NCI-H2196 (cell line): Measurements from ENCODE around the gene TNFSF10.
A peak's percentile ranks its signal among the peaks of the same experiment; 100 is the strongest.

ENCODE experiments used
- DNase-seq: peaks from one replicate; lab custom pipeline; 2025; ENCODE audit not compliant: unreplicated experiment; lab: John Stamatoyannopoulos, UW

The TNFSF10 gene

DNA sequence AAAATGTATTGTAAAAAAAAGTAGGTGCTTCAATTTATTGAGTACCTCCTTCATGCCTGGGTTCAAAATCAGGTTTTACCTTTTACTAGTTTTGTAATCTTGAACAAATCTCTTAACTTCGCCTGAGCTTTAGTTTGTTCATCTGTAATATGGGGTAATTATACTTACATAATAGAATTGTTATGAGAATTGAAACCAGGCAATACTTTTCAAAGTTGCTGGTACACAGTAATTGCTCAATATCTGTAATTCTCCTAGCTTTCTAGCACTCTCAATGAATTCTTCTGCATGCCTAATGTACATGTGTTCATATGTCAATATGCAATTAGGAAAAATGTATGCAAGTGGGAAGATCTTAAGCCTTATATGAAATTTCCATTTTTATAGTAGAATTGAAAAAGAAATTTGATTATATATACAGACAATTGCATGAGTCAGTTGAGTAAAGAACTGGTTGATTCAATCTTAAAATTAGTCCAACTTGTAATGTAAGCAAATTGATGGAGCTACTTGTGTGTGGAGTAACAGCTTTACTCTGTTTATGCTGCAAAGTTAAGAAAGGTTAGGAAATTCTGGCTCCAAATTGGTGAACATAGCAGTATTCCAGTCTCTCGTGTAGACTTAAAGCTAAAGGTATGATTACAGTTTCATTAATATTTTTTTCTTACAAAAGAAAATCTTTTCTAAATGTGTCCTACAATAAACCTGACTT, 4.1 kb downstream of the TNFSF10 start:
- DNase-seq = no peak

DNA sequence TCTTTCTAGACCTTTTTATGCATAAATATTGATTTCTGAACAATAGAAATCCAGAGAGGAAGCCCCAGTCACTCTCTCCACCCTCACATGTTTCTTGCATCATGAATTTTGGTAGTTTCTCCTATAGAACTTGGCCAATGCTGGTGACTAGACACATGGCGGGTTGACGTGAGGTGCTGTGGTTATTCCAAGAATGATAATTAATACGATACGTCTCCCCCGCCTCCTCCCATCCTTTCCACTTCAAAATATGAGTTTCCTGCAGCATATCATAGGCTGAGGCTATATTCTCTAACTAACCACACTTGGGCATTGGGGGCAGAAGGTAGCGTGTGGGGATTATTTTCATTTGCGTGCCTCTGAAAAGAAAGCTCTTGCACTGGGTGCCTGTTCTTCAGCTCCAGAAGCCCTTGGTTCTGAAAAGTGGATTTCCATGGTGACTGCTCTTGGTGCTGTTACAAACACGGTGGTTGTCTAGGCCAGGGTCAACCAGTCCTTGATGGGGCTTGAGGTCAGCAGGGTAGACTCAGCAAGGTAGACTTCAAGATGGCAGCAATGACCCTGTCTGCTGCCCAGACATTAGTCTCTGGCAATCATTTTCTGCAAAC, 5.3 kb downstream of the TNFSF10 start:
- no peak for DNase-seq

DNA sequence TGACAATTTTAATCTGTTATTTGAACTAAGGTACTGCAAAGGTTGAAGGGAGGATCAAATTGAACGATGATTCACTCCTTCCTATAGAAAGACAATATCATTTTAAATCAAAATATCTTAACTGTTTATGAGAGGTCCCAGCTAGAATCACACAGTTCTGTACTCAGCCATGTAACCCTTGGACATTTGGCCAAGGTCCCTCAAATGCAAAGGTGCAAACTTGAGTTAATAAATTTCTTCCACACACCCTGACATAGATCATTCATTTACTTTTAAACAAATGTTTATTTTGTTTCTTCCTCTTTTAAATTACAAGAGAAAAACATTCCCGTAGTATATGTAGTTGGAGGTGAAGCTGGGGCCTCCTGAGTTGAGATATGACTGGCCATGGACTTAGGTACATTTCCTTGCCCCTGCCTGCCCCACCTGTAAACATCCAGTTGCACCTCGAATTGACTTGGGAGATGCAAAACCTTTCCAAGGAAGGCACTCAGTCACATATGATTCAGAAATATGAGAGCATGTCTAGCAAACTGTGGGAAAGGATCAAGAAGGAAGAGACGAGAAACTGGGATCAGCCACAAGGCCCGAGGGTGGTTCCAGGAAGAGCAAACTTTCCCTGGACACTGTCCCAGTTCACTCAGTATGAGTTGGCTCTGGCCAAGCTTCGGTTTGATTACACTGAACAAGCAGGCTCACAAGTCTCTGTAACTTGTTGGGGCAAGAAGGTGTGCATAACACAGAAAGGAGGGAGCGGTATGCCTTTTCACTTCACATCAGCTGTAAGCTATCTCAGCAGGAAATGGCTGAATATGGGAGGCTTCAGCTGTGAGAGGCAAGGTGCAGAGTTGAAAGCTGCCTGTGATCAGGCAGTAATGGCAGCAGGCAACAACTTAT, 6.7 kb downstream of the TNFSF10 start:
- peak; percentile 71 for DNase-seq

DNA sequence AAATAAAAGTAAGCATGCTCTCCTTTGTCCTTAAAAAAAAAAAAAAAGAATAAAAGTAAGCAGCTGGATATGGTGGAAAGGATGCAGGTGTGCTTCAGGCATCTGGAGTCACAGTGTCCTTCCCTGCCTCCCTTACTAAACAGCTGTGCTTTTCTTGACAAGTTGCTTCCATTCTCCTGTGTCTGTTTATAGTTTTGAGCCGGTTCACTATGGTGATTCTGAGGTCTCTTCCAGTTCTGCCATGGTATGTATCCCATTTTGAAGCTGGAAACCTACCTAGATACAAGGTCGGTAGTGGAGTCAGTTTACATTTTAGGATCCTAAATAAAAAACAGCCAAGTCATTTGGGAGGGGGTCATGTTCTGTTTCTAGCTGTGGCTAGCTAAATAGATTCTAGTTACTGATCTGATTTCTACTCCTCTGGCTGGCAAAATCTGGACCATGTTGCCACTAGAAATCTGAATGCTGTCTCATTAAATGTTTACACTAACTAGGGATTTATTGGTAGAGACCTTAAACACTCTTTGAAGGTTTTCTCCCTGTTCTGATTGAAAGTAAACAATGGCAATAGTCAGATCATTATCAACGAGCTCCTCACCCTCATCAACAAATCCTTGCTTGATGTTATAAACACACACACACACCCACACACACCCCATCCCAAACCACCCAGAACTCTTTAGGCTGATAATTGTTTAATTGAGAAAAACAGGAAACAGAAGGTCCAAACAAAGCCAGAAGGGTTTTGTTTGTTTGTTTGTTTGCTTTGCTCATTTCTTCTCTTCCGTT, 7.9 kb downstream of the TNFSF10 start:
- no peak for DNase-seq

DNA sequence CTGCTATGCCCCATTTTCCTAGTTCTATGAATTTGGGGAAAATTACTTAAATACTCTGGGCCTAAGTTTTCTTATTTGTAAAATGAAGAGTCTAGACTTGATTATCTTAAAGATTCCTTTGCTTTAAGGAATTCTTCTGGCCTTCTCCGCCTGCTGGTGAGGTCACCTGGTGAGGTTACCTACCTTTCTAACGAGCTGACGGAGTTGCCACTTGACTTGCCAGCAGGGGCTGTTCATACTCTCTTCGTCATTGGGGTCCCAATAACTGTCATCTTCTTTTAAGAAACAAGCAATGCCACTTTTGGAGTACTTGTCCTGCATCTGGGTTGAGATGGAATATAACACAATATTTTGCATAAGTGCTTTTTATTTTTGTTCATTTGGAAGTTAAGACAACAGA, 8.6 kb downstream of the TNFSF10 start:
- no peak for DNase-seq

DNA sequence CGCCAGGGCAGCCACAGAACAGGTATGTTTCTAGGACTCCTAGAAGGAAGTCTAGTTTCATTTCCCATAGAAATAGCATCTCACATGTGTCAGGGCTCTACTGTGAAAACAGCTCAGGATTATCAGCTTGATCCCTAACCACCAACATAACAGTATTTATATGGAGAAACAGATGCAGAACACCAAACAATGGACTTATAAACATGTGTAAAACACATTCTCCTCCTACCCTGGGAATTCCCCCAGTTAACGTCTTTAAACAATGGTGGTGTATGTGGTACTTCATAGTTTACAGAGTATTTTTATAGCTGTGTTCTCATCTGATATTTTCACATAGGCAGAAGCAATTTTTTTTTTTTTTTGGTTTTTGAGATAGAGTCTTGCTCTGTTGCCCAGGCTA, 9.7 kb downstream of the TNFSF10 start:
- no peak for DNase-seq

DNA sequence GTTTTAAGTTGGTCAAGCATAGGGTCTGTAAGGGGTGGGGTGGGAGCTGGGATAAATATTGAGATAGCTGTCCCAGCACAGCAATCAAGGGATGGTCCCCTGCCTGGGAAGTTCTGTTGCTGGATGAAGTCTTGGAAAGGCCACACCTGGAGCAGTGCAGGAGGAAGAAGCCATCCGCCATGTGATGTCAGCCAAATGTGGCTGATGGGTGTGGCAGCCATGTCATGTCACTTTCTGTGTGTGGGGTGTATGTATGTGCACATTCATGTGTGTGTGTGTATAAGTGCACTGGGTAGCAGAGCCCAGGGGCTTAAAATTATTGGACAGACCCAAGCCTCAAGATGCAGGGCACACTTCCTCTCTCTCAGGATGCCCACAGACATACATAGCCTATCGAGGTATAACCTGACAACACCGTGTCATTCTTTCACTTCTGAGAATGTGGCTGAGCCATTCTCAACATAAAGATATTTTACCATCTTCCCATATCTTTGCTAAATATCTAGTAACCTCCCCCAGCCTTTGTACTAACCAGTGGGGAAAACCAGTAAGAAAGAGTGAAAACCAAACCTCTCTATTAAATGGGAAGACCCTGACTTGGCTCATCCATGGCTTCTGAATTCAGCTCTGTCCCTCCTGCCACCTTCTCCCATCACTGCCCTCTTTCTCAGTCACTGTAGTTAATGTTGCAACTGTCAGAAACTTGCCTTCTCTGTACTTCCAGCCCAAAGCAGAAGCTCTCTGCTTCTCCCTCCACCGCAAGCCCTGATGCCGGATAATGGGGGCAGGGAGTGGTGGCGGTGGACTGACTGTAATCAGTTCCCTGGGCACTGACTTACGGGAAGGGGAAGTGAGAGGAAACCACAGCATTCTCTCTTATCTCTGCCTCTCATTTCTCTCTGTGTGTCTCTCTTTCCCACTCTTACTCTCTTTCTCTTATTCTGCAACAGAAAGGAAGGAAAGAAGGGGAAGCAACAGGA, 11.2 kb downstream of the TNFSF10 start:
- no peak for DNase-seq

GRCh38 chr3:172506094-172506493, 17.1 kb downstream of the TNFSF10 start:
- no peak for DNase-seq

GRCh38 chr3:172501540-172501939, 21.7 kb downstream of the TNFSF10 start:
- DNase-seq = no peak

DNA sequence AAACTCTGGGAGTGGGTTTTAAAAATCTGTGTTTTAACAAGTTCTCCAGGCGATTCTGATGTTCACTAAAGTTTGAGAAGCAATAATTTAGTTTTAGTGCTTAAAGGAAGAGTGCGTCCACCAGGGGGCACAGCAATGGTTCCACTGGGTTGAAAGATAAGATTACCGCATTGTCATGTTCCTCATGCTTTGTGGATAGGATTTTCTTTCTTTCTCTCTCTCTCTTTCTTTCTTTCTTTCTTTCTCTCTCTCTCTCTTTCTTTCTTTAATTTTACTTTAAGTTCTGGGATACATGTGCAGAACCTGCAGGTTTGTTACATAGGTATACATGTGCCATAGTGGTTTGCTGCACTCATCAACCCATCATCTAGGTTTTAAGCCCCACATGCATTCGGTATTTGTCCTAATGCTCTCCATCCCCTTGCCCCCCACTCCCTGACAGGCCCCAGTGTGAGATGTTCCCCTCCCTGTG, 33.0 kb downstream of the TNFSF10 start:
- DNase-seq = peak; percentile 81

GRCh38 chr3:172478116-172478515, 45.1 kb downstream of the TNFSF10 start:
- DNase-seq = no peak

GRCh38 chr3:172476347-172476746, 46.9 kb downstream of the TNFSF10 start:
- no peak for DNase-seq

DNA sequence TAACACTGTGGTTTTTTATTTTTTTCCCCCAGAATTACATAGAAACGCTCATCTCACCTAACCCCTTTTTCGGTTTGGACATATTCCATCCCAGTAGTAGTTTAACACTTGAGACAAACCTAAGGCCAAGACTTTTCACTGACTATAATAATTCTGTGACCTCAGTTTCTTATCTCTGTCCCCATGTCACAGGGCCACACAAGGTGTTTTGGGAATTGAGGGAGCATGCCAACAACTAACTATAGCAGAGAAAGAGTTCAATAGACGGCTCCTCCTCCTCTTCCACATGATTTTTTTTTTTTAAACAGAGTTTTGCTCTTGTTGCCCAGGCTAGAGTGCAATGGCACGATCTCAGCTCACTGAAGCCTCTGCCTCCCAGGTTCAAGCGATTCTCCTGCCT, 47.5 kb downstream of the TNFSF10 start:
- DNase-seq = no peak

- DNase-seq = no peak
These were observed 51.3 kb downstream of the TNFSF10 start for GRCh38 chr3:172471903-172472302.

GRCh38 chr3:172470588-172470987, 52.6 kb downstream of the TNFSF10 start:
- DNase-seq = no peak

GRCh38 chr3:172467170-172467824, 55.9 kb downstream of the TNFSF10 start:
- no peak for DNase-seq

- no peak for DNase-seq
These were observed 56.6 kb downstream of the TNFSF10 start for GRCh38 chr3:172466553-172467130.

DNA sequence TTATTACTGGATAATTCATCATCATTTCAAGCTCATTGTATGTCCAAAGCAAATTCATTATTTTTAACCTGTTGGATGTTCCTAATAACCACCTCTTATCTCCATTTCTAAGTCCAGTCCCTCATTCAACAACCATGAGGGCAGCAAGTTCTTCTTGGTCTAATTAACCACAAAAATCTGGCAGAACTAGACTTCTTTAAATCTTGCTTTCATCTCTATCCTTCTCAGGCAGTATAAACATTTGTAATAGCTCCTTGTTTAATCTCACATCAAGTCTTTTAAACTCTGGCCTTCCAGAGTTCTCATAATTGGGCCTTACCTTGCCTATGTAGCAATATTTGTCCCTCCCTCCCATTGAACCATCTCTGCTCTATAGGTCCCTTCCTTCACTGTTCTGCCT, 57.9 kb downstream of the TNFSF10 start:
- DNase-seq = no peak

DNA sequence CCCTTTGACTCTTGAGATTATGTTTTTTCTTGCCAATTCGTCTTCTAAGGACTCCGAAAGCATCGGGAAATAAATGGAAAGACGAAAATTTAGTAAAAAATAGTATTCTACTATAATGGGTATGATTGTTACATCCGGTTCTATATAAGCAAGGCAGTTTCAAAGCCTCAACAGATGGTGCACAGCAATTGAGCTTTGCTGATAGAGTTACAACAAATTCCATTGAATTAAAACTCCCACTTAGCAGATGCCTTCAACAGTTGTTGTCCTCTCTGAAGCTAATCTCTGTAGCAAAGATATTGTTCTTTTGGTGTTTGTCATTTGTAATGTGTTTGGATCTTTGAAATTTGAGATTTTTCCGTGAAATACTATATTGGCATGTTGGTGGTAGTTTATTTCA, 58.9 kb downstream of the TNFSF10 start:
- no peak for DNase-seq
